Measurements from ENCODE around the gene KRTAP2-1.

GRCh38 chr17:41008811-41009210 is 38.3 kb downstream of the KRTAP2-1 start, which contains the start of gene KRTAP3-1:
- TF ChIP-seq CEBPB (IDR thresholded peaks at IDR 0.05; ENCODE audit: low read depth) (no peak), CTCF (IDR thresholded peaks at IDR 0.05 in 2 of 3, conservative IDR thresholded peaks at IDR 0.05 in 1 of 3; ENCODE audit: borderline replicate concordance in 1 of 3, insufficient read depth in 1 of 3, low read depth in 2 of 3, low read length in 2 of 3) (no peak), MAX (IDR thresholded peaks at IDR 0.05) (no peak), ATF3 (IDR thresholded peaks at IDR 0.05) (no peak)

Measured in HCT116 (cell line).